Activated gamma-delta T cell treated with anti-CD3 and anti-CD28 coated beads, Interleukin-2, amount 50 U/mL, for 16 hours (primary cell): ENCODE measurements around the gene PDE4D.

Experiments
- DNase-seq: peaks from one replicate; pipeline ENCODE4 v3.0.0-alpha.2; 2020; ENCODE audit warnings: low read depth

Gene PDE4D

GRCh38 chr5:59251627-59252026, 641.9 kb downstream of the PDE4D start:
- no peak for DNase-seq

- no peak for DNase-seq
Measured at GRCh38 chr5:59249726-59250125, 643.8 kb downstream of the PDE4D start.

GRCh38 chr5:59249160-59249559, 644.4 kb downstream of the PDE4D start:
- DNase-seq: no peak

GRCh38 chr5:59246882-59247281, 646.6 kb downstream of the PDE4D start:
- DNase-seq: no peak

- DNase-seq: no peak
Measured at GRCh38 chr5:59246145-59246869, 647.2 kb downstream of the PDE4D start.

GRCh38 chr5:59245198-59245597, 648.3 kb downstream of the PDE4D start:
- no peak for DNase-seq

- no peak for DNase-seq
Measured at GRCh38 chr5:59241552-59241951, 652.0 kb downstream of the PDE4D start.

- DNase-seq: no peak
Measured at GRCh38 chr5:59241119-59241518, 652.4 kb downstream of the PDE4D start.

- no peak for DNase-seq
Measured at GRCh38 chr5:59238126-59238902, 655.2 kb downstream of the PDE4D start.

GRCh38 chr5:59236986-59237385, 656.5 kb downstream of the PDE4D start:
- DNase-seq: no peak

GRCh38 chr5:59236448-59236847, 657.1 kb downstream of the PDE4D start:
- DNase-seq: no peak

GRCh38 chr5:59234236-59234635, 659.3 kb downstream of the PDE4D start:
- no peak for DNase-seq

GRCh38 chr5:59231221-59231931, 662.1 kb downstream of the PDE4D start:
- DNase-seq: no peak

GRCh38 chr5:59222687-59223511, 670.6 kb downstream of the PDE4D start:
- no peak for DNase-seq

GRCh38 chr5:59221769-59222168, 671.8 kb downstream of the PDE4D start:
- DNase-seq: no peak

GRCh38 chr5:59218424-59219045, 675.0 kb downstream of the PDE4D start:
- DNase-seq: no peak

GRCh38 chr5:59216841-59217240, 676.7 kb downstream of the PDE4D start:
- no peak for DNase-seq

- DNase-seq: no peak
Measured at GRCh38 chr5:59212596-59212995, 680.9 kb downstream of the PDE4D start.

- DNase-seq: no peak
Measured at GRCh38 chr5:59209758-59210359, 683.7 kb downstream of the PDE4D start.

GRCh38 chr5:59208474-59208873, 685.1 kb downstream of the PDE4D start:
- DNase-seq: no peak

GRCh38 chr5:59207401-59207800, 686.1 kb downstream of the PDE4D start:
- DNase-seq: no peak
